ENCODE measurements around the gene IGHMBP2. TPM values are rescaled to one million over a fixed set of nuclear protein-coding genes. Genes with fewer than 3 reads are reported as not detected.

IGHMBP2 gene
- total and polyA plus RNA-seq, 2 of the 8 experiments (the other 6 are each of a cell fraction or from before 2014, with no cell fraction given), result 8.4 to 17.6 TPM

GRCh38 chr11:68881320-68881719, 22.4 kb upstream of the IGHMBP2 start:
- H3K56ac ChIP-seq (replicated peaks; ENCODE audit: insufficient read length, low read depth, low read length), result no peak overlapping the region
- no peak overlapping the region for H4K8ac ChIP-seq (ENCODE audit: extremely low read depth, insufficient read depth, low read length)
- H3K9me3 ChIP-seq (ENCODE audit: insufficient read depth in 2 of 2, low read depth in 1 of 2, low read length in 1 of 2), result no peaks in the 10 kb centered on the region
- no peak overlapping the region for H4K91ac ChIP-seq (replicated peaks; ENCODE audit: insufficient read length, low read length)
- H3K36me3 ChIP-seq (ENCODE audit: control insufficient read depth in 2 of 4, insufficient read depth in 4 of 4, low read length in 3 of 4), result no peaks in the 10 kb centered on the region
- H2AK5ac ChIP-seq (ENCODE audit: low read depth, low read length), result no peak overlapping the region
- H3K4me3 ChIP-seq (ENCODE audit: extremely low read depth in 1 of 4, insufficient read depth in 2 of 4, low read depth in 3 of 4, low read length in 4 of 4), result no peak overlapping the region
- H2BK15ac ChIP-seq (ENCODE audit: low read length), result no peak overlapping the region
- no peak overlapping the region for H3K23ac ChIP-seq (ENCODE audit: insufficient read length)
- no peak overlapping the region for H3K14ac ChIP-seq (ENCODE audit: insufficient read length)
- H3K23me2 ChIP-seq (ENCODE audit: low read depth, low read length), result no peaks in the 10 kb centered on the region
- no peaks in the 10 kb centered on the region for H3K79me1 ChIP-seq (ENCODE audit: low read depth, low read length)
- H3K4me1 ChIP-seq (replicated peaks in 1 of 4; ENCODE audit: control insufficient read depth in 3 of 4, insufficient read depth in 4 of 4, low read length in 3 of 4), result no peaks in the 10 kb centered on the region; a peak in 2 of 7 replicates
- H2BK20ac ChIP-seq (ENCODE audit: low read length), result no peak overlapping the region
- peaks cover 0 to 2% of the 10 kb centered on the region in 2 experiments for H4K20me1 ChIP-seq (replicated peaks in 1 of 2; ENCODE audit: control insufficient read depth in 1 of 2, insufficient read depth in 2 of 2, low read length in 2 of 2)
- no peaks in the 10 kb centered on the region for H3K79me2 ChIP-seq (ENCODE audit: control insufficient read depth in 1 of 2, insufficient read depth in 2 of 2, low read length in 2 of 2)
- 93% methylated on average over 2 of the region's 2 CpGs; no CpG with 5 or more reads in 1 of the 2 experiments for WGBS, 2 experiments (ENCODE audit: extremely low coverage in 1 of 2, insufficient coverage in 1 of 2, insufficient read length in 1 of 2, insufficient replicate concordance in 2 of 2, low coverage in 1 of 2, low lambda C conversion rate in 2 of 2, missing lambda C conversion rate in 1 of 2)
- no peak overlapping the region for H2BK120ac ChIP-seq (replicated peaks; ENCODE audit: low read depth, low read length)
- H3K18ac ChIP-seq (ENCODE audit: extremely low read depth, low read length), result no peak overlapping the region
- no peak overlapping the region for H3K27ac ChIP-seq (ENCODE audit: low read depth, low read length)
- H3K9ac ChIP-seq (replicated peaks in 1 of 4; ENCODE audit: extremely low read depth in 1 of 4, low read depth in 3 of 4, low read length in 3 of 4), result no peak overlapping the region
- no peaks in the 10 kb centered on the region for H3K27me3 ChIP-seq (replicated peaks in 1 of 4; ENCODE audit: control insufficient read depth in 3 of 4, extremely low read depth in 1 of 4, insufficient read depth in 3 of 4, low read length in 3 of 4)
- ChIA-PET CTCF (ENCODE audit: partially characterized antibody) (interaction anchor here (3.3 kb wide), 1 partner anchor 9 kb away, joined by 15 read pairs; no protein-coding TSS in a partner anchor), POLR2A (ENCODE audit: partially characterized antibody) (interaction anchor here (1.0 kb wide), 1 partner anchor 11 kb away, joined by 3 read pairs; no protein-coding TSS in a partner anchor)
- H4K5ac ChIP-seq (ENCODE audit: insufficient read length, low read depth, low read length), result no peak overlapping the region
- H2BK12ac ChIP-seq (ENCODE audit: low read depth, low read length), result no peak overlapping the region
- no peak overlapping the region for H3K4me2 ChIP-seq (ENCODE audit: insufficient read depth in 1 of 2, low read depth in 2 of 2, low read length in 2 of 2)
- no peak for TF ChIP-seq TCF12 (IDR thresholded peaks at IDR 0.05; ENCODE audit: low read depth, low read length)
- TF ChIP-seq JUN (IDR thresholded peaks at IDR 0.05; ENCODE audit: low read depth, low read length), result no peak
- TF ChIP-seq TBP (IDR thresholded peaks at IDR 0.05; ENCODE audit: low read depth, low read length), result no peak
- TF ChIP-seq USF2 (IDR thresholded peaks at IDR 0.05; ENCODE audit: low read length), result no peak
- no peak for TF ChIP-seq KDM1A (IDR thresholded peaks at IDR 0.05; ENCODE audit: borderline replicate concordance, low read length)
- TF ChIP-seq SRF (IDR thresholded peaks at IDR 0.05; ENCODE audit: low read depth, low read length), result no peak
- no peak for TF ChIP-seq ASH2L (IDR thresholded peaks at IDR 0.05; ENCODE audit: low read length)
- TF ChIP-seq SUZ12 (IDR thresholded peaks at IDR 0.05; ENCODE audit: low read length), result no peak
- TF ChIP-seq YY1 (IDR thresholded peaks at IDR 0.05; ENCODE audit: low read depth, low read length), result no peak
- no peak for TF ChIP-seq HDAC2 (IDR thresholded peaks at IDR 0.05; ENCODE audit: borderline replicate concordance in 1 of 2, low read depth in 2 of 2, low read length in 2 of 2)
- no peak for FAIRE-seq
- H2AFZ ChIP-seq (ENCODE audit: low read length), result no peak overlapping the region
- no peak for DNase-seq (ENCODE audit: low read depth in 1 of 2, low spot score in 2 of 2)
- H2BK5ac ChIP-seq (ENCODE audit: low read depth, low read length), result no peak overlapping the region
- no peak overlapping the region for H3K4ac ChIP-seq (replicated peaks; ENCODE audit: insufficient read length, low read depth, low read length)

All from H1 (cell line).